ENCODE measurements around the gene BDNF. TPM values are rescaled to one million over a fixed set of nuclear protein-coding genes. Genes with fewer than 3 reads are reported as not detected.
A peak's percentile ranks its signal among the peaks of the same experiment; 100 is the strongest.

BDNF gene
- total RNA-seq, 2 donors from 2014 or later: 0.10 to 0.40 TPM

GRCh38 chr11:27699242-27699925, 871 bp downstream of the BDNF start:
- Histone ChIP-seq H3K9ac (ENCODE audit: low read depth in 2 of 2, low read length in 2 of 2) (no peak overlapping the region), H3K4me3 (peak overlapping the region; percentile 44), H3K9me3 (no peaks in the 10 kb centered on the region), H3K4me1 (peaks cover 8% of the 10 kb centered on the region), H3K27me3 (peaks cover 27% of the 10 kb centered on the region), H3K36me3 (no peaks in the 10 kb centered on the region), H3K27ac (no peak overlapping the region)
- TF ChIP-seq CTCF (IDR thresholded peaks at IDR 0.05): no peak
- DNase-seq: no peak
- intact Hi-C loops (cut with DNase I): loop anchor here (2.0 to 5.0 kb wide), 3 partner anchors 829 to 1633 kb away; no protein-coding TSS in a partner anchor

GRCh38 chr11:27698872-27699241, 1.4 kb downstream of the BDNF start:
- intact Hi-C loops (cut with DNase I): loop anchor here (2.0 to 5.0 kb wide), 3 partner anchors 830 to 1633 kb away; no protein-coding TSS in a partner anchor
- peaks cover 27% of the 10 kb centered on the region for H3K27me3 ChIP-seq
- no peak overlapping the region for H3K27ac ChIP-seq

GRCh38 chr11:27697679-27698275, 2.5 kb downstream of the BDNF start:
- Histone ChIP-seq H3K4me3 (no peak overlapping the region), H3K27me3 (peaks cover 27% of the 10 kb centered on the region), H3K9ac (ENCODE audit: low read depth in 2 of 2, low read length in 2 of 2) (no peak overlapping the region), H3K9me3 (no peaks in the 10 kb centered on the region), H3K27ac (no peak overlapping the region), H3K4me1 (peaks cover 8% of the 10 kb centered on the region), H3K36me3 (no peaks in the 10 kb centered on the region)
- intact Hi-C loops (cut with DNase I): loop anchor here (2.0 to 5.0 kb wide), 3 partner anchors 831 to 1635 kb away; no protein-coding TSS in a partner anchor
- DNase-seq: no peak
- no peak for TF ChIP-seq CTCF (IDR thresholded peaks at IDR 0.05)

More at GRCh38 chr11:27698872-27699241, 1.4 kb downstream of the BDNF start:
- peak; percentile 76 for DNase-seq
- TF ChIP-seq CTCF (IDR thresholded peaks at IDR 0.05): peak; percentile 65
- H3K9ac ChIP-seq (ENCODE audit: low read depth in 2 of 2, low read length in 2 of 2): no peak overlapping the region
- H3K9me3 ChIP-seq: no peaks in the 10 kb centered on the region
- no peaks in the 10 kb centered on the region for H3K36me3 ChIP-seq
- H3K4me3 ChIP-seq: no peak overlapping the region
- peaks cover 8% of the 10 kb centered on the region for H3K4me1 ChIP-seq

GRCh38 chr11:27696961-27697360, 3.3 kb downstream of the BDNF start:
- intact Hi-C loops (cut with DNase I): loop anchor here (5.0 kb wide), 2 partner anchors 1460 to 1635 kb away; no protein-coding TSS in a partner anchor
- no peaks in the 10 kb centered on the region for H3K36me3 ChIP-seq
- H3K27ac ChIP-seq: no peak overlapping the region
- H3K27me3 ChIP-seq: peaks cover 24% of the 10 kb centered on the region
- TF ChIP-seq CTCF (IDR thresholded peaks at IDR 0.05): no peak
- no peaks in the 10 kb centered on the region for H3K9me3 ChIP-seq
- H3K9ac ChIP-seq (ENCODE audit: low read depth in 2 of 2, low read length in 2 of 2): no peak overlapping the region
- no peak overlapping the region for H3K4me3 ChIP-seq
- DNase-seq: no peak
- H3K4me1 ChIP-seq: peaks cover 8% of the 10 kb centered on the region

GRCh38 chr11:27696115-27696514, 4.1 kb downstream of the BDNF start:
- no peaks in the 10 kb centered on the region for H3K36me3 ChIP-seq
- peaks cover 22% of the 10 kb centered on the region for H3K27me3 ChIP-seq
- H3K4me1 ChIP-seq: peaks cover 8% of the 10 kb centered on the region
- no peak overlapping the region for H3K9ac ChIP-seq (ENCODE audit: low read depth in 2 of 2, low read length in 2 of 2)
- H3K4me3 ChIP-seq: no peak overlapping the region
- no peak for TF ChIP-seq CTCF (IDR thresholded peaks at IDR 0.05)
- no peak for DNase-seq
- no peaks in the 10 kb centered on the region for H3K9me3 ChIP-seq
- intact Hi-C loops (cut with DNase I): loop anchor here (5.0 kb wide), 2 partner anchors 1461 to 1636 kb away; no protein-coding TSS in a partner anchor
- no peak overlapping the region for H3K27ac ChIP-seq

Measured in colonic mucosa (tissue), 4 donors.